Measurements from ENCODE around the gene SND1. TPM values are rescaled to one million over a fixed set of nuclear protein-coding genes. Genes with fewer than 3 reads are reported as not detected.

The SND1 gene
- total RNA-seq, 6 experiments from 2014 or later = 77.5 to 150 (median 126) TPM

DNA sequence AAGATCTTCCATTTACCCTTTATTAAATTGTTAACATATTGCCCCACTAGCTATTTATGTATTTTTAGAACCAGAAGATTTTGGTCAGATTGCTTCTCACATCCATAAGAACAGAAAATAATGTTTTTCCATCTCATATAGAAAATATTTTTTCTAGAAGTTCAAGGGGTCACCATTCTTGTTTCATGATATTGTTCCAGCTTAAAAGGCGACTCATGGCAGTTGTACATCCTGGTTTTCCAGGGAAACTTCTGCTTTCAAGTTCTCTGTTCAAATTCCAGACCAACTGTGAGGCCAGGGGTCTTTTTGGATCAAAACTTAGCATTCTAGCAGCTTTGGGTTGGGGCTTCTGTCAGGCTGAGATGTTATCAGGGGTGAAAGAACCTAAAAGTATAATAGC is 294.9 kb downstream of the SND1 start:
- 83% methylated on average over 1 of the region's 1 CpG for WGBS (ENCODE audit: insufficient coverage, low coverage, low lambda C conversion rate, missing lambda C conversion rate)
- Histone ChIP-seq H3K4me3 (no peak overlapping the region), H3K36me3 (peaks cover 0 to 8% (median 4%) of the 10 kb centered on the region in 4 donors), H3K27ac (no peak overlapping the region), H3K27me3 (no peaks in the 10 kb centered on the region), H3K9me3 (no peaks in the 10 kb centered on the region), H3K4me1 (no peaks in the 10 kb centered on the region)
- ATAC-seq = no peak
- intact Hi-C loops (cut with DNase I) = no loop called here
- no peak for TF ChIP-seq POLR2A (IDR thresholded peaks at IDR 0.05)
- no peak for TF ChIP-seq CTCF (IDR thresholded peaks at IDR 0.05)
- DNase-seq = no peak

- TF ChIP-seq CTCF (IDR thresholded peaks at IDR 0.05) (no peak), POLR2A (IDR thresholded peaks at IDR 0.05) (no peak)
- no peak for ATAC-seq
- WGBS (ENCODE audit: insufficient coverage, low coverage, low lambda C conversion rate, missing lambda C conversion rate) = 100% methylated on average over 2 of the region's 2 CpGs
Observed at GRCh38 chr7:127948312-127948711, 296.3 kb downstream of the SND1 start.

DNA sequence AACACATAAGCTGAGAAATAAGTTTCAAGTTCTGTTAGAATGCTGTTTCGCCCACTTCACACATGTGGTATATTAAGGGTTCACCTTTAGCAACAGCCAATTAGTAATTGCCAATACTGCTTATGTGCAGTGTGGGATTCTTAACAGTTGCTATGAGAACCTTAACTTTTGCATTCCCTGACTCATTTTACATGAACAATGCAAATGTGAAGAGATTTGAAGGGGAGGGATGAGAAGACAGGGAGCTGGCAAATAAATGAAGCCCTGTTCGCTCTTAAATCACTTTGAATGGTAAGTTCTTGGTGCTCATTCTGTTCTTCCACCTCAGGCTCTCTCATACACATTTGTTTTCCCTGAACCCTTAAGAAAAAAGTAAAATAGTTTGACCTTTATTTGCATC is 296.9 kb downstream of the SND1 start:
- no peak for DNase-seq
- WGBS (ENCODE audit: insufficient coverage, low coverage, low lambda C conversion rate, missing lambda C conversion rate) = 91% methylated on average over 2 of the region's 2 CpGs
- H3K27me3 ChIP-seq = no peaks in the 10 kb centered on the region
- no peak for TF ChIP-seq CTCF (IDR thresholded peaks at IDR 0.05)
- TF ChIP-seq POLR2A (IDR thresholded peaks at IDR 0.05) = no peak
- no peaks in the 10 kb centered on the region for H3K9me3 ChIP-seq
- no peak overlapping the region for H3K4me3 ChIP-seq
- intact Hi-C loops (cut with DNase I) = no loop called here
- H3K27ac ChIP-seq = no peak overlapping the region
- H3K36me3 ChIP-seq = peaks cover 0 to 2% (median 0%) of the 10 kb centered on the region in 4 donors
- no peaks in the 10 kb centered on the region for H3K4me1 ChIP-seq
- ATAC-seq = no peak

More at GRCh38 chr7:127948312-127948711, 296.3 kb downstream of the SND1 start:
- Histone ChIP-seq H3K9me3 (no peaks in the 10 kb centered on the region), H3K4me1 (no peaks in the 10 kb centered on the region), H3K36me3 (peaks cover 0 to 2% (median 0%) of the 10 kb centered on the region in 4 donors), H3K27ac (no peak overlapping the region), H3K27me3 (no peaks in the 10 kb centered on the region), H3K4me3 (no peak overlapping the region)
- intact Hi-C loops (cut with DNase I) = no loop called here
- DNase-seq = no peak

GRCh38 chr7:127949769-127950222 is 297.8 kb downstream of the SND1 start:
- ATAC-seq = no peak
- H3K9me3 ChIP-seq = no peaks in the 10 kb centered on the region
- H3K36me3 ChIP-seq = peaks cover 0 to 2% (median 0%) of the 10 kb centered on the region in 4 donors
- DNase-seq = no peak
- no peak overlapping the region for H3K4me3 ChIP-seq
- intact Hi-C loops (cut with DNase I) = no loop called here
- no peak overlapping the region for H3K27ac ChIP-seq
- 78% methylated on average over 1 of the region's 1 CpG for WGBS (ENCODE audit: insufficient coverage, low coverage, low lambda C conversion rate, missing lambda C conversion rate)
- H3K27me3 ChIP-seq = no peaks in the 10 kb centered on the region
- no peaks in the 10 kb centered on the region for H3K4me1 ChIP-seq
- no peak for TF ChIP-seq POLR2A (IDR thresholded peaks at IDR 0.05)
- no peak for TF ChIP-seq CTCF (IDR thresholded peaks at IDR 0.05)

All from right lobe of liver (tissue), 6 donors.